GM19351 (cell line): ENCODE results near the gene PSD4.

Experiments used
- ATAC-seq: cut with Tn5 transposase; IDR thresholded peaks from one replicate; pipeline ENCODE4 v1.9.1; 2021; ENCODE audit warnings: mild to moderate bottlenecking, moderate library complexity; ENCODE audit not compliant: unreplicated experiment

Gene PSD4

DNA sequence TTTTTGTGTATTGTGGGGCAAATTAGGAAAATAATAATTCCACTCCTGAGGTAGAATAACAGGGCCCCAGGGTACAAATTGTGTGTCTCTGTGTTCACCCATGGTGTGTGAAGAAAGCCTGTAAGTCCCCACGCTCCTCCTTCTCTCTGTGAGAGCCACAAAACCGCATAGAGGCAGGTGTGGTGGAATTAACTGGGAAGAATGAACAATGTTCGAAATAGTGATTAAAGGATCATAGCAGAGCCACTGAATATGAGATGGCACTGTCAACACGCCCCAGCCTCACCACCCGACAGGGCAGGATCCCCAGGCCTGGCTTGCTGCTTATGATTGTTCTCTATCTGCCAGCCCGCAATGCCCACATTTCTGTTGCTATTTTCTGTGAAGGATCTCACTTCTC is 32.3 kb upstream of the PSD4 start:
- ATAC-seq: no peak

DNA sequence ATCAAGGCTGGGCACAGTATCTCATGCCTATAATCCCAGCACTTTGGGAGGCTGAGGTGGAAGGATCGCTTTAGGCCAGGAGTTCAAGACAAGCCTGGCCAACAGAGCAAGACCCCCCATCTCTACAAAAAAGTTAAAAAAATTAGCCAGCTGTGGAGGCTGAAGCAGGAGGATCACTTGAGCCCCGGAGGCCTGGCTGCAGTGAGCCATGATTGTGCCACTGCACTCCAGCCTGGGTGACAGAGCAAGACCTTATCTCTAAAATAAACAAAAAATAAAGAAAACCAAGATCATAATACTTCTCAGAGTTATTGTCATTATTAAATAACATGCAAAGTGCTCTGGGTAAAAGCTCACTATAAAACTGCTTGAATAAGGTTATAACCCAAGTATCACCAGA is 31.5 kb upstream of the PSD4 start:
- no peak for ATAC-seq

DNA sequence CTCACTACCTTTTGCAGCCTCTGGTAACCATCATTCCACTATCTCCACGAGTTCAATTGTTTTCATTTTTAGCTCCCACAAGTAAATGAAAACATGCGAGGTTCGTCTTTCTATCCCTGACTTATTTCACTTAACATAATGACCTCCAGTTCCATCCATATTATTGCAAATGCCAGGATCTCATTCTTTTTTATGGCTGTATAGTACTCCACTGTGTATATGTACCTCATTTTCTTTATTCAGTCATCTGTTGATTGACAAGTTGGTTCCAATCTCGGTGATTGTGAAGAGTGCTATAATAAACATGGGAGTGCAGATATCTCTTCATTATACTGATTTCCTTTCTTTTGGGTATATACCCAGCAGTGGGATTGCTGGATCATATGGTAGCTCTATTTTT is 29.5 kb upstream of the PSD4 start:
- ATAC-seq: no peak

DNA sequence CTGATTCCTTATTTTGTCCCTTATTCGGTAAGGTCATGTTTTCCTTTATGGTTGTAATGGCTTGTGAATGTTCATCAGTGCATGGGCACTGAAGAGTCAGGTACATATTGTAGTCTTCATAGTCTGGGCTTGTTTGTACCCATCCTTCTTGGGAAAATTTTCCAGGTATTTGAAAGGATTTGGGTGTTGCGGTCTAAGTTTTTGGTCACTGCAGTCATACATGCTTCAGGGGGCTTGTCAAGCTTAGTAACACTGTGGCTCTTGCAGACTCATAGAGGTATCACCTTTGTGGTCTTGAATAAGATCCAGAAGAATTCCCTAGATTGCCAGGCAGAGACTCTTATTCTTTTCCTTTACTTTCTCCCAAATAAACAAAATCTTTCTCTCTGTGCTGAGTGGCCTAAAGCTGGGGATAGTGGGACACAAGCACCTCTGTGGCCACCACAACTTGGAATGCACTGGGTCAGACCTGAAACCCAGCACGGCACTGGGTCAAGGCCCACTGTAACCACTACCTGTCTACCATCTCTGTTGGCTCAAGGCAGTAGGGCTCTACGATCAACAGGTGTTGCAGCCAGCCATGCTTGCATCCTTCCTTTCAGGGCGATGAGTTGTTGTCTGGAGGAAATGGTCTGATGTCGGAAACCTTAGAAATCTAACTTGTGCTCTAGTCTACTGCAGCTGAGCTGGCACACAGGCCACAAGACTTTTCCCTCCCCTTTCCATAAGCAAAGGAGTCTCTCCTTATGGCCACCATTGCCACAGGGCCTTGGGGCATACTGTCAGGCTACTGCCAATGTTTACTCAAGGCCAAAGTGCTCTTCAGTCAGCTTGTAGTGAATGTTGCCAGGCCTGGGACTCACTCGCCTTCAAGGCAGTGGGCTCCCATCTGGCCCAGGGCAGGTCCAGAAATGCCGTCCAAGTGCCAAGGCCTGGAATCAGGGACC is 24.9 kb upstream of the PSD4 start:
- no peak for ATAC-seq

DNA sequence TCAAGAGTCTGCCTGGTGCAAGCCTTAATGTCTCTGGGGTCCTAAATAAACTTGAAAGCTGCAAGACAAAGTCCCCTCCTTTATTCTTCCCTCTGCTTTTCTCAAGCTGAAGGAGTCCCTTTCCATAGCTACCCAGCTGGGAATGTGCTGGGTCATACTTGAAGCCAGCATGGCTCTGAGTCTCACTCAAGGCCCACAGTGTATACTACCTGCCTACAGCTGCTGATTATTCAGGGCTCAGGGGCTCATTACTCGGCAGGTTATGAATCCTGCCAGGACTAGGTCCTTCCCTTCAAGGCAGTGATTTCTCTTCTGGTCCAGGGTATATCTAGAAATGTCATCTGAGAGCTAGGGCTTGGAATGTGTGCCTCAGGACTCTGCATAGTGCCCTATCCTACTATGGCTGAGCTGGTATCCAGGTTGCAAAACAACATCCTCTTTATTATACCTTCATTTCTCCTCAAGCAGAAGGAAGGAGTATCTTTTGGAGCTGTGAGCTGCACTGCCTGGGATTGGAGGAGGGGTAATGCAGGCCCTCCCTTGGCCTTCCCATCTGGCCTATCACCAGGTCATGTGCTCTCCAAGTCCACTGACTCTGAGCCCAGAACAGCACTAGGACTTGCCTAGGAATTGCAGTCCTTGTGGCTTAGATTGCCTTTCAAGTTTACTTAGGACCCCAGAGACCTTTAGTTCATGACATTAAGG is 24.1 kb upstream of the PSD4 start:
- no peak for ATAC-seq

DNA sequence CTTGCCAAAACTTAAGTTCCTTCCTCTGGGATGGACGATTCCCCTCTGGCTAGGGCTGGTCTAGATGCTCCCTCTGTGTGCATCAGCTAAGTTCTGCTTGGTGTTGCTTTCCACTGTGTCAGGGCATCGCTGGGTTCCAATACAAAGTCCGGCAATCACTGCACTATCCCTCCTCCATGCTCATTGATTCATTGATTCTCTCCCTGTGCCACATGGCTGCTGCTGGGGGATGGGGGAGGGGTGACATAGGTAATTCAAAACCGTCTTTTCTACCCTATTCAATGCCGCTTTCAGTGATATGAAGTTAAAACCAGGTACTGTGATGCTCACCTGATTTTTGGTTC is 23.5 kb upstream of the PSD4 start:
- no peak for ATAC-seq

DNA sequence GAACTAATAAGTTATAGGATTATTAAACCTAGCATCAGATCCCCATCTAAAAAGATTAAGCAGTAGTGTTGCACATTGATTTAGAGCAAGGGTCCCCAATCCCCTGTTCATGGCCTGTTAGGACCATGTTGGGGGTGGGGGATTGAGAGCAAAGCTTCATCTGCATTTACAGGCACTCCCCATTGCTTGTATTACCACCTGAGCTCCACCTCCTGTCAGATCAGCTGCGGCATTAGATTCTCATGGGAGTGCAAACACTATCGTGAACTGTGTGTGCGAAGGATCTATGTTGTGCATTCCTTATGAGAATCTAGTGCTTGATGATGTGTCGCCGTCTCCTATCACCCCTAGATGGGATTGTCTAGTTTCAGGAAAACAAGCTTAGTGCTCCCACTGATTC is 18.4 kb upstream of the PSD4 start:
- ATAC-seq: no peak

DNA sequence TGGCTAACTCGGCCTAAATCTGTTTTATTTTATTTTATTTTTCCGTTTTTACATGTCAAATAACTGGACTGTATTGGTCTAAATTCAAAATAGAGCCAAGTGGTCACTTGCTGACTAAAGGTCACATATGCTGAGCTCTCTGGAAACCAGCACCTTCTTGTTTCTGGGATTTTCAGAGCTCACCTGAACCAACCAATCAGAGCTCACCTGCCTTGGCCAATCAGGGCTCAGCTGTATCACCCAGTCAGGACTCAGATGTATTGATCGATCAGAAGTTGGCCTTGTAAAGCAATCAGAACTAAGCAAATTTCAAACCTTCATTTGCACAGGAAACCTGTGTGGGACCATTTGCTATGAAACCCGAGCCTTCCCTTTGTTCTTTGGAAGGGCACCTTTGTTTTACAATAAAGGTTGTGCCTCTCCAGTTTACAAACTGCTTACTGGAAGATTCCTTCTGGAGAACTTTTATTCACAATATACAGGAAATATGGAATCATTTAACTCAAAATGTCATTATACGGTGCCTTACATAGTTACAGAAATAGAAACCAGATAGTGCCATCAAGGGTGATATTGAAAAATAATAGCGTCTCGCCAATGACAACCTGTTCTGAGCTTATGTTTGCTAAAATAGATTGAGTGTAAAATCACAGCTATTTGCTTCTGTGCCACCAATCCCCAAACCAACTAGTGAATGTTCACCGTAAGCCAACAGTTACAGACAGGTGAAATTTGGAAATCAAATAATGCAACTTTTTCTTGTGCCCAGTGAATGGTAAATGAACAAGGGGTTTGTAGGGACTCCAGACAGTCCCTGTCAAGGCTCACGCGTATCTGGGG is 17.3 kb upstream of the PSD4 start:
- ATAC-seq: no peak

DNA sequence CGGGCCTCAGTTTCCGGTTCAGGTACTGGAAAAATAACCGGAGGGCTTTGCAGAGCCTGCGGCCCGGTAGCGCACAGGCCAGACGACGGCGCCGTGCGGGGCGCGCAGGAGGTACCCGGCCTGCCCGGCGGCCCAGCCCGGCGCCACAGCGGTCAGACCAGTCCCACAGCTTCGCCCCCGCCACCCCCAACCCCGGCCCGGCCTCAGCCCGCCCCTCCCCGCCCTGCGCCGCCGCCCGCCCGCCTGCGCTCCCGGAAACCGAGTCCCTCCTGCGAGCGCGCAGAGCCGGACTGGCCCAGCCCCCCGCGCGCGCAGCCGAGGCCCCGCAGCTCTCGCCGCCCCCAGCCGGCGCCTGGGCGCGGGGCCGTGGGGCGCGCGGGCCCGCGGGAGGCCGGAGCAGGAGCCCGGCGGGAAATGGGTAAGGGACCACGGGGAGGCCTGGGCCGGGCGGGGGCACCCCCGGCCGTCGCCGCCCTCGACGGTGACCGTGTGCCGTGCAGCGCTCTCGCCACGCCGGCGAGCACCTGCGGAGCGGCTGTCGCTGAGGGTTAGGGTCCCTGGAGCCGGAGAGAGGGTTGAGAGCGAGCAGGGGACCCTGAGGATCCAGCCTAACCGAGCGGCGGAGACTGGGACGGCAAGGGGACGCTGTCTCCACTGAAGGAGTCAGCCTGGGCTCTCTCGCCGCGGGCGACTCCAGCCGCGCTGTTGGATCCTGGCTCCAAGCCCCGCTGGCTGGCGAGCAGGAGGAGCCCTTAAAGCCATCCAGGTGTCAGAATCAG is 16.5 kb upstream of the PSD4 start:
- peak; percentile 76 for ATAC-seq

DNA sequence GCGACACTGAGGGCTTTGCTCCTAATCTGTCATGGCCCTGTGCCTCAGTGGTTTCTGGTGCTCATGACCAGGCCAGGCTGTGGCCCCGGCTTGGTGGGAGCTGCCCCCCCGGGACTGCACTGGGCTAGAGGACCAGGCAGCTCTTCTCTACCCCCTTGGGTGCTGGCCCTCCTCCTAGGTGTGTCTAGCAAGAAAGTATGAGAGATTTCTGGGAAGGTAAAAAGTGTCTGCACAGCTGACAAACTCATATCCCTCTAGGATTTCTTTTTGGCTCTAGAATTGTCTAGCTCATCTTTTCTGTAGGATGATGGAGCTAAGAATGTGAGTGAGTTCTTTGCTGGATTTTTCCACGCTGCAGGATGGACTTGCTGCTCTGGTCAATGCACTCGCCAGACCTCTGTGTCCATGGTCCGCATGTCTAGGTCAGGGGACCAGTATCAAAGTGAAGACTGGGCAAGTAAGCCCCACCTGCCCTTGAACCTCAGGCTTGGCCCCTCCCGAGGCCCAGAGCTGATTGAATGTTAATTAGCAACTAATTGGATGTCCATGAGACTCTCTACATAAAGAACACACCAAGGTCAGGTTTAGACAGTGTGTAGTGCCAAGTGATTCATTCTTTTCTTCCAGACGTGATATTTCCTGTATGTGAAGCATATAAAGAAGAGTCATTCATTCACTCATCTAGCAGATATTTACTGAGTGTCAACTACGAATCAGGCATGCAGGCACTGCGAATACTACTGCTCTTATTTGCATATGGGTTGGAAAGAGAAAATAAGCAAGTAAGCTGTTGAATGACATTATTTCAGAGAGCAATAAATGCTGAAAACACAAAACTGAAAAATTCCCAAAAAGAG is 15.6 kb upstream of the PSD4 start:
- no peak for ATAC-seq

DNA sequence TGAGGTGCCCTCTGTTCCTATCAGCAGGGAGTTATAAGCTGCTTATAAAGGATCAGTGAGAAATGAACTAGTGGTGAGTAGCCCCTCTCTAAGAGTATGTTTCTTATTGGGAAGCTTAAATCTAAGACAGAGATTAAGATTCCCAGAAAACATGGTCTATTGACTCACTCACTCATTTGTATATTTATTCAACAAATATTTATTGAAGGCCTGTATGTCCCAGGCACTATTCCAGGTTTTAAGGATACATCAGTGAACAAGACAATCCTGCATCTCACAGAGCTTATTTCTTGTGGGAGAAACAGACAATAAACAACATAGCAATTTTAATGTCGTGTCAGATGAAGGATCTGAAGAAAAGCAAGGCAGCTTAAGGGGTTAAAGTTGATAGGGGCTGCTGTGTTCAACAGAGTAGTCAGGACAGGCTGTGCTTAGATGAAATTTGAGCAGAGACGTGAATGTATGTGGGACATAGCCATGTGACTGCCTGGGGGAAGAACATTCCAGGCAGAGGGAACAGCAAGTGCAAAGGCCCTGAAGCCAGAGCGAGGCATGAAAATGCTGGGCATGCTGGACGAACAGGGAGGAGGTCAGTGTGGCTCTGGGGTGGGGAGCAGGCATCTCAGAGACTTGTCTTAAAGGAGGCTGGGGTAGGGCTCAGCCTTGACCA is 14.8 kb upstream of the PSD4 start:
- no peak for ATAC-seq

DNA sequence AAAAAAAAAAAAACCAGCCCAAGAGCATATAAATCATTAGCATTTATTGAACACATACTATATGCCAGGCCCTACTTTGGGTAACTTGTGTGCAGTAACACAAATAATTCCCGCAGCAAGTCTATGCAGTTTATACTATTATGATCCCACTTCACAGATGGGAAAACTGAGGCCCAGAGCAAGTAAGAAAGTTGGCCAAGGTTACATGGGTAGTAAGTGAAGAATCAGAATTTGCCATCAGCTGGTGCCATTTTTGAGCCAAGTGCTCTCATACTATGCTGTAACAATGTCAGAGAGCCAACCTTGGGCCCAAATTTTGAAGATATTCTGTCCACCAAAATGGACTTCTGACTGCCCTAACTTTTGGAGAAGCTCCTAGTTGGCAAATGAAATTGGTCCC is 13.5 kb upstream of the PSD4 start:
- ATAC-seq: no peak

DNA sequence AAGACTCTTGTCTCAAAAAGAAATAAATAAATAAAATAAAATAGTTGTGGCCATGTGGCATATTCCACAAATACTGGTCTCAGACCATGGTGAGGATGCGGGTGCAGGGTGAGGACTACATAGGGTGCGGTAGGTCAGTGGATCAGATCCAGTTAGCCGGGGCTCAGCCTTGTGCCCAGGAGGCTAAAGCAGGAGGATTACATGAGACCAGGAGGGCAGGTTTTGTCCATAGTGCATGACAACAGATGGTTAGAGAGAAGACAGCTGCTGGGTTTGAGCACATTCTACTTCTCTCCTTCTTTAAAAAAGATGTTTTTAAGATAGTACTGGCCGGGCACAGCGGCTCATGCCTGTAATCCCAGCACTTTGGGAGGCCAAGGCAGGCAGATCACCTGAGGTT is 12.8 kb upstream of the PSD4 start:
- ATAC-seq: no peak

DNA sequence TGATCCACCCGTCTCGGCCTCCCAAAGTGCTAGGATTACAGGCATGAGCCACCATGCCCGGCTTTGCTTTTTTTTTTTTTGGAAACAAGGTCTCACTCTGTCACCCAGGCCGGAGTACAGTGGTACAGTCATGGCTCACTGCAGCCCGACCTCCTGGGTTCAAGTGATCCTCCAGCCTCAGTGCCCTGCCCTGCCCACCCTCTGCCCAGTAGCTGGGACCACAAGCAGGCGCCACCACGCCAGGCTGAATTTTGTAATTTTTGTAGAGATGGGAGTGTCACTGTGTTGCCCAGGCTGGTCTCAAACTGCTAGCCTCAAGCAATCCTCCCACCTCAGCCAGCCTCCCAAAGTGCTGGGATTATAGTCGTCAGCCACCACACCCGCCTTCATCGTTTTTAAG is 11.6 kb upstream of the PSD4 start:
- no peak for ATAC-seq

DNA sequence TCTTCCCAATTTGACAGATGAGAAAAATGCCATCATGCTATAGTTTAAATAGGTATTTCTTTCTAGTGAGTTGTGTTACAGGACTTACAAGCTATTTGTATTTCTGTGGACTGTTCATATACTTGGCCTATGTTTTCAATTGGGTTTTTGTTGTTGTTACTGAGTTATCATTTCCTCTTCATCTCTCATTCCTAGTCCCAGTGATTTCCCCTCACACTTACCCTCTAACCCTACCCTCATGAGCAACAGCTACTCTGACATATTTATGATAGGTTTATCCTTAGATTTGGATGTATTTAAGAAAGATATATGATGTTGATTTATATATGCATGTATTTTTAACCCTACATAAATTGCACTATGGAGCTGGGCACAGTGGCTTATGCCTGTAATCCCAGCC is 10.9 kb upstream of the PSD4 start:
- ATAC-seq: no peak

DNA sequence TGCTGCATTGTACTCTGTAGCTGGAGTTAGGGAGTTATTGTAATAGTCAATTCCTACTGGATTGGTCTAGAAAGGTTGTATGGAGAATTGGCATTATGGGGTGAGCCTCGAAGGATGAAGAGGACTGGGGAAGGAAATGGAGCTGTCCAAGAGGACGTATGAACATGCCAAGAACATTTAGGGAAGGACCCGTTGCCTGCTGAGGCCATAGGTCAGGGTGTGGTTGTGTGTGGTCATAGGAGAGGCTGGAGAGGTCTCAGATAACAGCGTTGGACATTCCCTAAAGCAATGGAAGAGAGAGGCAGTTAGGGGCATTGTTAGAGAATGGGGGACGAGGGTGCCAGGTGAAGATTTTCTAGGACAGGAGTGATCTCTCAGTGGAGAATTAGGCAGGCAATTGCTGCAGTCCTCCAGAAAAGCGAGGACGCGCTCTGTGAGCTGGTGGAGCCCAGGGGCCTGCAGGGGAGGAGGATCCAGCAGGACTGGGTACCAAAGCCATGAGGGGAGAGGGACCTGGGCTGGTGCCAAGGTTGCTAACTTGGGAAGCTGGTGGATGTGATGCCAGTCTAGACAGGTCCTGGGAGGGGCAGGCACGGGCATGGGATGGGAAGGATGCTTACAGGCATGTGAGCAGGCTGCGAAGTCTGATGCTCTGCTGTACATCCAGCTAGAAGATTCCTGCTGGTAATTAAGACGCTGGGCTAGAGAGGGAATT is 9.4 kb upstream of the PSD4 start:
- no peak for ATAC-seq

DNA sequence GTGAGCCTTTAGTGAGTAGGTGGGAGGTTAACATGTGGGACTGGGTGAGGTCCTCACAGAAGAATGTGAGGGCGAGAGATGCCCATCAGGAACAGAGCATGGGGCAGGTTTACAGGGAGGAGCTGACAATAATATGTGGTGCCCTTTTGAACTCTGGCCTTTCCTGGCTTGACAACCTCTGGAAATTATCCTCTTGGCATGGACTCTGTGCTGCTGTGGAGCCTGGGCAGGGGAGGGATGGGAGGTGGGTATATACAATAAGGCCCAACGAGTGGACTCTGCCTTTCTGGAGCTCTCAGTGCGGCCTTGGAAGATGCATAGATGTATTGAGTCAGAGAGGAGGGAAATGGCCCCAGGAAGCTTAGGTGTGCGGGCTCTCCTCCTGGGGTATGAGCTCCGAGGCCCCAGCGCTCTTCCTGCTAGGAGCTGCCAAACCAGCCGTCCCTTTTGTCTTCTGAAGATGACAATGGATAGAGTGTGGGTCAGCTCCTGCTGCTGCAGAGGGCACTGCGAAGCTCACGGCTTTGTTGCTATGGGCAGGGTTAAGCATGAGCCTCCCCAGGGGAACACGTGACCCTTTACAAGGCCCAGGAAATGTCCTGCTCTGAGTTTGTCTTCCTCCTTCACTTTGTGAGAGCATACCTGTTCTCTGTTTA is 8.7 kb upstream of the PSD4 start:
- no peak for ATAC-seq

DNA sequence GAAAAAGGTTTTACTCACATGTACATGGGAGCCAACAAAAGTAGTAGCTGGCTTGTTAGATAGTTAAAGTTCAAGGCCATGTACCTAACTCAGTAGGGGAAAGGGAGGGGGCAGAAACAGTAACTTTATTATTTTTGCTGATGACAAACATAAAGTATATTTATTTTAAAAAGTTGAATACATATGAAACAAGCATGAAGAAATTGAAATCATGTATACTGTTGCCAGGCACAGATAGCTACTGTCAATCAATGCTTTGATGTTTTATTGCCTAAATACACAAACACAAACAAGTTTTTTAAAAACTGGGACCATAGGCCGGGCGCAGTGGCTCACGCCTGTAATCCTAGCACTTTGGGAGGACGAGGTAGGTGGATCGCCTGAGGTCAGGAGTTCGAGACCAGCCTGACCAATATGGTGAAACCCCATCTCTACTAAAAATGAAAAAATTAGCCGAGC is 7.6 kb upstream of the PSD4 start:
- ATAC-seq: no peak
